CD4-positive, CD25-positive, alpha-beta regulatory T cell (primary cell): ENCODE results near the gene ZCCHC3. TPM values are rescaled to one million over a fixed set of nuclear protein-coding genes. Genes with fewer than 3 reads are reported as not detected.

Experiments used
- ATAC-seq, 2 donors: fragments of 150-1000 bp; cut with Tn5 transposase; one replicate each; pipeline ENCODE4 v1.10.0; 2021; ENCODE audit warnings: low read depth in 2 of 2, moderate number of reproducible peaks in 2 of 2, moderate library complexity in 1 of 2
- DNase-seq, 3 donors: peaks; one replicate each; pipeline versions ENCODE4 v3.0.0 to v3.0.0-alpha.2; 2012 to 2022; ENCODE audit warnings: mixed read lengths in 1 of 3
- H3K27ac ChIP-seq: one replicate; pipeline ENCODE4 v1.7.0; 2013; ENCODE audit warnings: mild to moderate bottlenecking, low read length; ENCODE audit not compliant: insufficient read depth, poor library complexity, severe bottlenecking
- H3K27me3 ChIP-seq: one replicate; pipeline ENCODE4 v1.7.0; 2013; ENCODE audit warnings: low read length; ENCODE audit not compliant: control insufficient read depth, insufficient read depth
- H3K36me3 ChIP-seq: one replicate; pipeline ENCODE4 v1.7.0; 2013; ENCODE audit warnings: mild to moderate bottlenecking, low read length, moderate library complexity; ENCODE audit not compliant: control insufficient read depth, insufficient read depth
- H3K4me1 ChIP-seq: 2 replicates; pipeline ENCODE4 v1.7.0; 2013; ENCODE audit warnings: mild to moderate bottlenecking, low read length; ENCODE audit not compliant: insufficient read depth, control insufficient read depth, poor library complexity, severe bottlenecking
- H3K4me3 ChIP-seq: one replicate; pipeline ENCODE4 v1.7.0; 2013; ENCODE audit warnings: low read depth, mild to moderate bottlenecking, low read length, moderate library complexity
- H3K9me3 ChIP-seq, 2 experiments: 1 replicate in 1 of 2; 2 replicates in 1 of 2; pipeline ENCODE4 v1.7.0; 2013; ENCODE audit warnings: low read length in 2 of 2, mild to moderate bottlenecking in 1 of 2, moderate library complexity in 1 of 2; ENCODE audit not compliant: control insufficient read depth in 2 of 2
- H3K27ac Mint-ChIP-seq, 3 donors: one replicate each; pipeline ENCODE4 v1.8.0; 2020 to 2022; ENCODE audit warnings: mild to moderate bottlenecking in 3 of 3, mixed read lengths in 3 of 3, moderate library complexity in 2 of 3
- H3K27me3 Mint-ChIP-seq: one replicate; pipeline ENCODE4 v1.8.0; 2022; ENCODE audit warnings: mild to moderate bottlenecking, mixed read lengths
- H3K36me3 Mint-ChIP-seq: one replicate; pipeline ENCODE4 v1.8.0; 2020; ENCODE audit warnings: mixed read lengths
- H3K4me1 Mint-ChIP-seq, 4 donors: one replicate each; pipeline ENCODE4 v1.8.0; 2020 to 2022; ENCODE audit warnings: mixed read lengths in 4 of 4, mild to moderate bottlenecking in 1 of 4
- H3K4me3 Mint-ChIP-seq, 4 donors: one replicate each; pipeline ENCODE4 v1.8.0; 2020 to 2022; ENCODE audit warnings: mild to moderate bottlenecking in 4 of 4, mixed read lengths in 4 of 4, moderate library complexity in 3 of 4
- H3K9me3 Mint-ChIP-seq, 7 donors: one replicate each; pipeline ENCODE4 v1.8.0; 2020 to 2022; ENCODE audit warnings: mixed read lengths in 7 of 7, mild to moderate bottlenecking in 3 of 7, moderate library complexity in 2 of 7
- polyA plus RNA-seq, 4 donors: library from polyadenylated mRNA; unstranded; fragments of 300-500 nt; fragmentation: Illumina TruSeq; gene quantifications; one replicate each; pipeline ENCODE4 v1.2.3, GENCODE V29; 2021
- total RNA-seq: library from RNA; stranded (reverse); gene quantifications from one replicate; pipeline ENCODE4 v1.2.3, GENCODE V29; 2022

ZCCHC3 gene
- total and polyA plus RNA-seq, 5 donors from 2014 or later = 5.9 to 19.7 (median 8.9) TPM

GRCh38 chr20:286508-286907 is 10.9 kb upstream of the ZCCHC3 start:
- peaks cover 0 to 2% (median 0%) of the 10 kb centered on the region in 7 donors for H3K9me3 Mint-ChIP-seq
- H3K27ac Mint-ChIP-seq = no peak overlapping the region

DNA sequence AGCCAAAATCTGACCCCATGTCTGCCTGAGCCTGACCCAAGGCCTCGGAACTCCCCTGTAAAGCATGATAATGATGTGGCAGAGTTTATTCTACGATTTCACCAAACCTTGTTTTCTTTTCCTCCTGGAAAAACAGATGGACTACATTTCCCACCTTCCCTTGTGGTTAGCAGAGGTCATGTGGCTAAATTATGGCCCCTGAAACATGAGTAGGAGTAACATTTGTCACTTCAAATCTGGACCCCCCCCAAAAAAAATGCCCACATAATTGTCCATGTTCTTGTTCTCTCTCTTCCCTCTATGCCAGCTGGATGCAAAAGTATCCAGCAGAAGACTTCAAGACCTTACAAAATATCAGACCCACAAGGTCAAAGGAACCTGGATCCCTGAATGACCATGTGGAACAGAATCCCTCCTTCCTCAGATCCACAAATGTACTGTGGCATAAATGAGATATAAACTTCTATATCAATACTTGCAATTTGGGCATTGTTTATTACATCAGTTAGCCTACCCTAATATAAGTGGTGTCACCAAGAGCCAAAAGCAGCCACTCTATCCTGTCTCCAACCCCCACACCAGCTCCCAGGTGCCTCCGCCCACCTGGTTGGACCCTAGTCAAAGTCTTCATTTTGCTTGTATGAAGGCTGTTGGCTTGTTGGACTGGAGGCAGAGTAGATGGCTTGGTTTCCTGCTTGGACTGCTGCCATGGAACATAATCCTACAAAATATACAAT is 8.2 kb upstream of the ZCCHC3 start:
- Mint-ChIP-seq H3K36me3 (no peaks in the 10 kb centered on the region), H3K9me3 (peaks cover 0 to 2% (median 0%) of the 10 kb centered on the region in 7 donors), H3K4me3 (peak overlapping the region in 1 of 4 donors; percentile 16), H3K27ac (peak overlapping the region in 1 of 3 donors; percentile 6), H3K27me3 (peaks cover 3% of the 10 kb centered on the region), H3K4me1 (peaks cover 0 to 10% (median 5%) of the 10 kb centered on the region in 4 donors)
- no peaks in the 10 kb centered on the region for H3K36me3 ChIP-seq
- peaks cover 20% of the 10 kb centered on the region for H3K4me1 ChIP-seq
- ATAC-seq (no peak), DNase-seq (no peak)
- H3K27me3 ChIP-seq = no peaks in the 10 kb centered on the region
- H3K27ac ChIP-seq = no peak overlapping the region
- H3K4me3 ChIP-seq = no peak overlapping the region
- H3K9me3 ChIP-seq = no peaks in the 10 kb centered on the region

More at GRCh38 chr20:286508-286907, 10.9 kb upstream of the ZCCHC3 start:
- no peak overlapping the region for H3K4me3 ChIP-seq
- H3K27ac ChIP-seq = no peak overlapping the region
- H3K9me3 ChIP-seq = no peaks in the 10 kb centered on the region
- DNase-seq = no peak
- H3K36me3 ChIP-seq = no peaks in the 10 kb centered on the region
- Mint-ChIP-seq H3K27me3 (peaks cover 11% of the 10 kb centered on the region), H3K4me1 (peaks cover 0 to 10% (median 2%) of the 10 kb centered on the region in 4 donors), H3K36me3 (peaks cover 4% of the 10 kb centered on the region), H3K4me3 (no peak overlapping the region)
- H3K27me3 ChIP-seq = no peaks in the 10 kb centered on the region
- peaks cover 17% of the 10 kb centered on the region for H3K4me1 ChIP-seq
- no peak for ATAC-seq

DNA sequence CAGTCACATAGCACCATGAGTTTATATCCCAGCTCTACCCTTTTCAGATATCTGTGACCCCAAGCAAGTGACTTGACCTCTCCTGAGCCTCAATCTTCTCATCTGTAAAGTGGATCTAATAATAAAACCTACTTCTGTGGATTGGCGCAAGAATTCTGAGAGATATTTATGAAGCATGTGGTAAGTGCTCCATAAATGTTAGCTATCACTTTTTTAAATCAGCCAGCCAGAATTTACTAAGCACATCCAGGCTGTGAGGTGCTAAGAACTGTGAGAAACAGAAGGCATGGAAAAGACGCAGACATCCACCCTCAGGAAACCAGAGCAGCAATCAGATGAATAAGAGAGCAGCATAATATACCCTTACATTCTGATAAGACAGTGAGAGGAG is 7.7 kb upstream of the ZCCHC3 start:
- ATAC-seq (no peak), DNase-seq (peak in 1 of 3 donors; percentile 18)
- peaks cover 0 to 10% (median 5%) of the 10 kb centered on the region in 4 donors for H3K4me1 Mint-ChIP-seq
- Histone ChIP-seq H3K36me3 (no peaks in the 10 kb centered on the region), H3K4me1 (peaks cover 20% of the 10 kb centered on the region), H3K27ac (no peak overlapping the region), H3K27me3 (no peaks in the 10 kb centered on the region), H3K9me3 (no peaks in the 10 kb centered on the region), H3K4me3 (peak overlapping the region; percentile 81)
- H3K36me3 Mint-ChIP-seq = no peaks in the 10 kb centered on the region
- no peaks in the 10 kb centered on the region for H3K27me3 Mint-ChIP-seq
- H3K4me3 Mint-ChIP-seq = no peak overlapping the region
- H3K27ac Mint-ChIP-seq = peak overlapping the region in 1 of 3 donors; percentile 9
- H3K9me3 Mint-ChIP-seq = peaks cover 0 to 2% (median 0%) of the 10 kb centered on the region in 7 donors

DNA sequence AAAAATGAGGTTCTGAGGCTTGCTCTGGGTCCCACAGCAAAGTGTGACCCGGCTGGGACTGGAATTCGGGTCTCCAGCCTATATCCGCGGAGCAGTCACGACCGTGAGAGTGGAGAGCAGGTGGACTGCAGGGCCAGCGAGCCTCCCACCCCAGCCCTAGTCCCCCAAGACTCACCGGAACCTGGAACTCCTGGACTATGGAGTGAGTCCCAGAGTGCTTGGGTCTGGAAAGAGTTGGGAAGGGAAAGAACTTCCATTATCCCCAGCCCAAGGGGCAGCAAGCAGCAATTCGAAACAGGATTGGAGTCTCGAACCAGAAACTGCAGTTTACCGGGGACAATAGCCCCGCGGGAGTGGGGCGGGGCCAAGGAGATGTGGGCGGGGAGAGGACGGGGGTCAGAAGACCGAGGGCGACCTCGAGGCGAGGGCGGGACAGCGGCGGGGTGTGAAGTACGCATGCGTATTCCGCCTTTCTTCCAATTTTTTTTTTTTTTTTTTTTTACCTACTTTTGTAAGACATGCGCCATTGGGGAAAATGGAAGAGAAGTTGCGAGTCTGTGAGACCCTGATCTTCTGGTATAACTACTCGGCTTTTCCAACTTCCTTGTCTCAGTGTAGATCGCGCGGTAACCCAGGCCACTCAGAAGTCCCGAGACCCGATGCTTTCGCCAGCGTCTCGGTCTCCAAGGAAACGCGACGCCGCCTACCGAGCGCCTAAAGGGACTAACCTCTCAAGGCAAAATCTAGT is 7.1 kb upstream of the ZCCHC3 start, which contains the start of gene C20orf96:
C20orf96 (minus strand) TSS at position 667 of the 748 bp plus-strand sequence; CDS start at position 527, 140 bp downstream.
- Mint-ChIP-seq H3K27ac (peak within 1 kb of the TSS in 1 of 3 donors; percentile 9), H3K36me3 (no peaks in the 10 kb centered on the region), H3K27me3 (no peaks in the 10 kb centered on the region), H3K9me3 (peaks cover 0 to 2% (median 0%) of the 10 kb centered on the region in 7 donors), H3K4me3 (no peak within 1 kb of the TSS), H3K4me1 (peaks cover 0 to 10% (median 5%) of the 10 kb centered on the region in 4 donors)
- no peaks in the 10 kb centered on the region for H3K27me3 ChIP-seq
- no peaks in the 10 kb centered on the region for H3K9me3 ChIP-seq
- H3K4me1 ChIP-seq = peaks cover 20% of the 10 kb centered on the region
- H3K27ac ChIP-seq = no peak within 1 kb of the TSS
- H3K36me3 ChIP-seq = no peaks in the 10 kb centered on the region
- ATAC-seq = peak; percentile 84
- DNase-seq = peak; percentile 74 to 94 (median 78)
- H3K4me3 ChIP-seq = peak within 1 kb of the TSS; percentile 81

DNA sequence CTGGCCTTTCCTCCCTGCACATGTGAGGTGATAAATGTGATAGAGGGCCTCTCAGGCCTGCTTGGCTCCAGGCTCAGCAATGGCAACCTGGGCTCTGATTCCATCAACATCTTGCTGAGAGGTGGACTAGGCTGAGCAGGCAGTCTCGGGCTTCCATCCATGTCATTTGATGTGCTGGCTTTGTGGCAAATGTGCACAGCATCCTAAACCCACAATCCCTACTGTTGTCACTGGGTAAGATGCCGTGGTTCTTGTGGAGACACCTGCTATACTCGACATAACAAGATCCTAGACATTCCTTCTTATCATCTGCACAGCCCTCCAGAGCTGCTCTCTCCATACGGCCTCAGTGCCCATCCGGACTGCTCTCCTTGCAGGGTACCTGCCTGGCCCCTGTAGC is 2.8 kb upstream of the ZCCHC3 start:
- H3K4me1 ChIP-seq = peaks cover 42% of the 10 kb centered on the region
- ATAC-seq = no peak
- H3K9me3 ChIP-seq = no peaks in the 10 kb centered on the region
- Mint-ChIP-seq H3K27me3 (peaks cover 8% of the 10 kb centered on the region), H3K36me3 (no peaks in the 10 kb centered on the region), H3K9me3 (no peaks in the 10 kb centered on the region), H3K4me1 (peaks cover 17 to 39% (median 30%) of the 10 kb centered on the region in 4 donors), H3K27ac (no peak overlapping the region), H3K4me3 (peak overlapping the region in 2 of 4 donors; percentile 33 to 93)
- no peak overlapping the region for H3K4me3 ChIP-seq
- peaks cover under 1% of the 10 kb centered on the region for H3K36me3 ChIP-seq
- no peak overlapping the region for H3K27ac ChIP-seq
- no peaks in the 10 kb centered on the region for H3K27me3 ChIP-seq
- no peak for DNase-seq

- Histone ChIP-seq H3K36me3 (peaks cover 8% of the 10 kb centered on the region), H3K4me3 (no peak overlapping the region), H3K9me3 (no peaks in the 10 kb centered on the region), H3K4me1 (peaks cover 41% of the 10 kb centered on the region), H3K27ac (no peak overlapping the region), H3K27me3 (no peaks in the 10 kb centered on the region)
- H3K4me3 Mint-ChIP-seq = peak overlapping the region; percentile 78 to 93 (median 80)
- peaks cover 8% of the 10 kb centered on the region for H3K27me3 Mint-ChIP-seq
- H3K27ac Mint-ChIP-seq = peak overlapping the region; percentile 68 to 86 (median 83)
- no peak for ATAC-seq
- peaks cover 18 to 49% (median 34%) of the 10 kb centered on the region in 4 donors for H3K4me1 Mint-ChIP-seq
- no peaks in the 10 kb centered on the region for H3K36me3 Mint-ChIP-seq
- no peaks in the 10 kb centered on the region for H3K9me3 Mint-ChIP-seq
- no peak for DNase-seq
Measured at GRCh38 chr20:295804-296203, 1.6 kb upstream of the ZCCHC3 start.

DNA sequence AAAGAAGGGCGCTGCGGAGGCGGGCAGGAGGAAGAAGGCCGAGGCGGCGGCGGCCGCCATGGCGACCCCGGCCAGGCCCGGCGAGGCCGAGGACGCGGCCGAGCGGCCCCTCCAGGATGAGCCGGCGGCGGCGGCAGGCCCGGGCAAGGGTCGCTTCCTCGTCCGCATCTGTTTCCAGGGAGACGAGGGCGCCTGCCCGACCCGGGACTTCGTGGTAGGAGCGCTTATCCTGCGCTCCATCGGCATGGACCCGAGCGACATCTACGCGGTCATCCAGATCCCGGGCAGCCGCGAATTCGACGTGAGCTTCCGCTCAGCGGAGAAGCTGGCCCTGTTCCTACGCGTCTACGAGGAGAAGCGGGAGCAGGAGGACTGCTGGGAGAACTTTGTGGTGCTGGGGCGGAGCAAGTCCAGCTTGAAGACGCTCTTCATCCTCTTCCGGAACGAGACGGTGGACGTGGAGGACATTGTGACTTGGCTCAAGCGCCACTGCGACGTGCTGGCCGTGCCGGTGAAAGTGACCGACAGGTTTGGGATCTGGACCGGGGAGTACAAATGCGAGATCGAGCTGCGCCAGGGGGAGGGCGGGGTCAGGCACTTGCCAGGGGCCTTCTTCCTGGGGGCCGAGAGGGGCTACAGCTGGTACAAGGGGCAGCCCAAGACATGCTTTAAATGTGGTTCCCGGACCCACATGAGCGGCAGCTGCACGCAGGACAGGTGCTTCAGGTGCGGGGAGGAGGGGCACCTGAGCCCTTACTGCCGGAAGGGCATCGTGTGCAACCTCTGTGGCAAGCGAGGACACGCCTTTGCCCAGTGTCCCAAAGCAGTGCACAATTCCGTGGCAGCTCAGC is 780 bp downstream of the ZCCHC3 start:
- Histone ChIP-seq H3K4me3 (peak overlapping the region; percentile 78), H3K27ac (peak overlapping the region; percentile 83), H3K9me3 (no peaks in the 10 kb centered on the region), H3K36me3 (peaks cover 8% of the 10 kb centered on the region), H3K4me1 (peaks cover 31% of the 10 kb centered on the region), H3K27me3 (no peaks in the 10 kb centered on the region)
- Mint-ChIP-seq H3K4me3 (peak overlapping the region; percentile 95 to 100 (median 98)), H3K9me3 (no peaks in the 10 kb centered on the region), H3K27me3 (peaks cover 8% of the 10 kb centered on the region), H3K27ac (peak overlapping the region; percentile 88 to 99 (median 98)), H3K4me1 (peaks cover 22 to 58% (median 41%) of the 10 kb centered on the region in 4 donors), H3K36me3 (peaks cover 6% of the 10 kb centered on the region)
- ATAC-seq = peak; percentile 41 to 42
- peak; percentile 24 to 79 (median 46) for DNase-seq
